Lower leg skin (tissue), 3 donors: ENCODE results near the gene GCM1.

Source experiments
- POLR2A ChIP-seq, 2 donors: fragments of 450-650 bp; IDR thresholded peaks; one replicate each; pipeline ENCODE4 v1.6.1; 2016 to 2017; ENCODE audit warnings: antibody characterized with exemption in 2 of 2, mild to moderate bottlenecking in 1 of 2, moderate library complexity in 1 of 2
- TF ChIP-seq, protein P1 (sequence below), 3 donors: fragments of 450-650 bp; IDR thresholded peaks; one replicate each; pipeline ENCODE4 v1.5.1; 2016; ENCODE audit warnings: antibody characterized with exemption in 3 of 3, mild to moderate bottlenecking in 3 of 3, moderate library complexity in 2 of 3

DNA sequence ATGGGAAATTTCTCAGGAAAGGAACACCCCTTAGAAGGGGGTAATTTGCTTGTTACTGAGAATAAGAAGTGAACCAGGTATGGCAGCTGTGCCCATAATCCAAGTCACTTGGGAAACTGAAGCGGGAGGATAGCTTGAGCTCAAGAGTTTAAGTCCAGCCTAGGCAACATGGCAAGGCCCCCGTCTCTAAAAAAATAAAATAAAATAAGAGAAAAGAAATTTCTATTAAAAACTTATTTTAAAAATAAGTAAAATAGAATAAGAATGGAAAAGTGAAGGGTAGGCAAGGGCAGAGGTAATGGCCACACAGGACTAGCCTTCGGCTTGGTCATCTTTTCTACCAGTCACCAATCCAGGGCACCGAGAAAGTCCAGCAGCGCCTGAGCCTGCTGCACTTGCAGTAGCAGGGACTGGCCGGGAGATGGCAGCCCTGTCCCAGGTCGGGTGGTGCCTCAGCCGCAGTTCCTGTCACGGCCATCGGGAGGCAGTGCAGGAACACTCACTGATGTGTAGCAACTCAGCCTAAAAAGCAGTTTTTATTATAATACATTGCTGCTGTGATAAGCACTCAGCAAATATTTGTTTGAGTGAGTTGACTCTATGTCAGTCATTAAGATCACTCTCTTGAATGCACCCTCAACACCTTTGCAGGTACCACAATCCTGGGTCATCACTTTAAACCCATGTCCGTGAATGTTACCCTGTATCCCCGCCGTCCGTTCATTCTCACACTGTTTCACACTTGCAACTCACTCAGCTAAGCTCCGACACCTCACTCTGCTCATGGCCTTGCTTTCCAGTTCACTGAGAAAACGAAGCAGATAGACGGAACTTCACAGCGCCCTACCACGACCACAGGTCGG, 23.2 kb upstream of the GCM1 start:
- TF ChIP-seq, protein P1, sequence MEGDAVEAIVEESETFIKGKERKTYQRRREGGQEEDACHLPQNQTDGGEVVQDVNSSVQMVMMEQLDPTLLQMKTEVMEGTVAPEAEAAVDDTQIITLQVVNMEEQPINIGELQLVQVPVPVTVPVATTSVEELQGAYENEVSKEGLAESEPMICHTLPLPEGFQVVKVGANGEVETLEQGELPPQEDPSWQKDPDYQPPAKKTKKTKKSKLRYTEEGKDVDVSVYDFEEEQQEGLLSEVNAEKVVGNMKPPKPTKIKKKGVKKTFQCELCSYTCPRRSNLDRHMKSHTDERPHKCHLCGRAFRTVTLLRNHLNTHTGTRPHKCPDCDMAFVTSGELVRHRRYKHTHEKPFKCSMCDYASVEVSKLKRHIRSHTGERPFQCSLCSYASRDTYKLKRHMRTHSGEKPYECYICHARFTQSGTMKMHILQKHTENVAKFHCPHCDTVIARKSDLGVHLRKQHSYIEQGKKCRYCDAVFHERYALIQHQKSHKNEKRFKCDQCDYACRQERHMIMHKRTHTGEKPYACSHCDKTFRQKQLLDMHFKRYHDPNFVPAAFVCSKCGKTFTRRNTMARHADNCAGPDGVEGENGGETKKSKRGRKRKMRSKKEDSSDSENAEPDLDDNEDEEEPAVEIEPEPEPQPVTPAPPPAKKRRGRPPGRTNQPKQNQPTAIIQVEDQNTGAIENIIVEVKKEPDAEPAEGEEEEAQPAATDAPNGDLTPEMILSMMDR (IDR thresholded peaks at IDR 0.05), result peak in 2 of 3 donors; percentile 98 to 100
- no peak for TF ChIP-seq POLR2A (IDR thresholded peaks at IDR 0.05)
